NB4 (cell line): Measurements from ENCODE around the gene MMAB.

Experiments used
- DNase-seq: peaks from one replicate; pipeline ENCODE4 v3.0.0; 2010; ENCODE audit warnings: low read depth
- H3K4me3 ChIP-seq: one replicate; pipeline ENCODE4 v1.5.1; 2011; ENCODE audit warnings: mild to moderate bottlenecking, low read depth, low read length, moderate library complexity
- CTCF ChIP-seq: IDR thresholded peaks from one replicate; pipeline ENCODE4 v1.5.1; 2012; ENCODE audit warnings: low read depth, low read length
- MAX ChIP-seq: IDR thresholded peaks from 2 replicates; pipeline ENCODE4 v1.6.1; 2011; ENCODE audit warnings: low read depth, low read length
- MYC ChIP-seq: IDR thresholded peaks from 2 replicates; pipeline ENCODE4 v1.6.1; 2011; ENCODE audit warnings: low read depth, low read length
- POLR2A ChIP-seq: IDR thresholded peaks from 2 replicates; pipeline ENCODE4 v1.6.1; 2011; ENCODE audit warnings: mild to moderate bottlenecking; ENCODE audit not compliant: insufficient read length; ENCODE audit errors: extremely low read depth

Gene MMAB

GRCh38 chr12:109557200-109557599 is 16.1 kb downstream of the MMAB start:
- no peak overlapping the region for H3K4me3 ChIP-seq
- no peak for DNase-seq
- TF ChIP-seq MYC: no peak
- no peak for TF ChIP-seq MAX

- no peak for DNase-seq
- no peak for TF ChIP-seq MAX
- TF ChIP-seq CTCF: no peak
- TF ChIP-seq POLR2A: no peak
- no peak for TF ChIP-seq MYC
- H3K4me3 ChIP-seq: no peak overlapping the region
Observed at GRCh38 chr12:109555431-109556315, 17.6 kb downstream of the MMAB start.

GRCh38 chr12:109554761-109555160 is 18.5 kb downstream of the MMAB start:
- DNase-seq: no peak

GRCh38 chr12:109553906-109554500 is 19.3 kb downstream of the MMAB start:
- TF ChIP-seq MYC: no peak
- TF ChIP-seq MAX: no peak
- no peak for DNase-seq
- no peak overlapping the region for H3K4me3 ChIP-seq

More at GRCh38 chr12:109554761-109555160, 18.5 kb downstream of the MMAB start:
- H3K4me3 ChIP-seq: no peak overlapping the region
- no peak for TF ChIP-seq CTCF
- TF ChIP-seq POLR2A: no peak
- TF ChIP-seq MAX: no peak
- TF ChIP-seq MYC: no peak

- no peak overlapping the region for H3K4me3 ChIP-seq
- TF ChIP-seq MAX: no peak
- TF ChIP-seq CTCF: no peak
- no peak for TF ChIP-seq POLR2A
- no peak for TF ChIP-seq MYC
- no peak for DNase-seq
Observed at GRCh38 chr12:109553483-109553882, 19.8 kb downstream of the MMAB start.

- DNase-seq: no peak
- no peak overlapping the region for H3K4me3 ChIP-seq
- TF ChIP-seq CTCF: no peak
- TF ChIP-seq POLR2A: no peak
- TF ChIP-seq MYC: no peak
- TF ChIP-seq MAX: no peak
Observed at GRCh38 chr12:109552971-109553370, 20.3 kb downstream of the MMAB start.
